ENCODE results near the gene GIGYF2. TPM values are rescaled to one million over a fixed set of nuclear protein-coding genes. Genes with fewer than 3 reads are reported as not detected.

The GIGYF2 gene
- total and polyA plus RNA-seq, 2 of the 13 experiments (the other 11 are each of a cell fraction or from before 2014, with no cell fraction given), result 44.9 to 73.5 TPM

- TF ChIP-seq ZBTB25 (CRISPR knock-in tag; IDR thresholded peaks at IDR 0.05), result 0 out of 2 replicates have a peak, but pooled peaks have one; percentile 62
- TF ChIP-seq ZNF576 (CRISPR knock-in tag; IDR thresholded peaks at IDR 0.05), result 0 out of 2 replicates have a peak, but pooled peaks have one; percentile 10
- peak; percentile 19; the same call in 1 of the 2 replicates for TF ChIP-seq KAT7 (CRISPR knock-in tag; IDR thresholded peaks at IDR 0.05; ENCODE audit: borderline replicate concordance)
- TF ChIP-seq ZNF329 (CRISPR knock-in tag; IDR thresholded peaks at IDR 0.05; ENCODE audit: low read depth), result 0 out of 2 replicates have a peak, but pooled peaks have one; percentile 10
- TF ChIP-seq PITX1 (CRISPR knock-in tag; IDR thresholded peaks at IDR 0.05), result no peak
- no peak for TF ChIP-seq PREB (CRISPR knock-in tag; IDR thresholded peaks at IDR 0.05)
- no peak for TF ChIP-seq RFX1 (IDR thresholded peaks at IDR 0.05)
- no peak for TF ChIP-seq ZFP41 (CRISPR knock-in tag; IDR thresholded peaks at IDR 0.05; ENCODE audit: borderline replicate concordance)
- no peak; the same call in 1 of the 2 replicates for TF ChIP-seq ZNF225 (CRISPR knock-in tag; IDR thresholded peaks at IDR 0.05)
- no peak for TF ChIP-seq SATB2 (CRISPR knock-in tag; IDR thresholded peaks at IDR 0.05)
- TF ChIP-seq REXO4 (CRISPR knock-in tag; IDR thresholded peaks at IDR 0.05; ENCODE audit: borderline replicate concordance), result no peak
- TF ChIP-seq GATA4 (IDR thresholded peaks at IDR 0.05; ENCODE audit: borderline replicate concordance, low read depth), result no peak
- TF ChIP-seq KLF9 (CRISPR knock-in tag; IDR thresholded peaks at IDR 0.05; ENCODE audit: low read depth), result no peak
- TF ChIP-seq TEF (CRISPR knock-in tag; IDR thresholded peaks at IDR 0.05), result no peak
- no peak for TF ChIP-seq ZNF331 (CRISPR knock-in tag; IDR thresholded peaks at IDR 0.05)
- no peak for TF ChIP-seq NFE2L2 (IDR thresholded peaks at IDR 0.05; ENCODE audit: low read length)
- TF ChIP-seq NCOA5 (CRISPR knock-in tag; IDR thresholded peaks at IDR 0.05), result no peak
- no peak for TF ChIP-seq SMARCC2 (IDR thresholded peaks at IDR 0.05)
- TF ChIP-seq U2AF2 (IDR thresholded peaks at IDR 0.05; ENCODE audit: low read depth, low read length), result no peak
- no peak for TF ChIP-seq ZNF383 (CRISPR knock-in tag; IDR thresholded peaks at IDR 0.05; ENCODE audit: borderline replicate concordance)
- no peak for TF ChIP-seq MAFG (CRISPR knock-in tag; IDR thresholded peaks at IDR 0.05)
- 0 out of 2 replicates have a peak, but pooled peaks have one; percentile 50 for TF ChIP-seq E2F2 (CRISPR knock-in tag; IDR thresholded peaks at IDR 0.05; ENCODE audit: borderline replicate concordance)
- TF ChIP-seq ZFP36L1 (CRISPR knock-in tag; IDR thresholded peaks at IDR 0.05), result no peak
- TF ChIP-seq ZNF512 (CRISPR knock-in tag; IDR thresholded peaks at IDR 0.05), result no peak
- no peak for TF ChIP-seq REL (CRISPR knock-in tag; conservative IDR thresholded peaks at IDR 0.05)
- TF ChIP-seq ZNF546 (CRISPR knock-in tag; conservative IDR thresholded peaks at IDR 0.05), result no peak
These were observed 179.9 kb downstream of the GIGYF2 start (continued) for GRCh38 chr2:232876978-232877441.
